Choroid plexus epithelial cell (primary cell): Measurements from ENCODE around the gene VCL.

ENCODE experiments used
- DNase-seq: peaks from one replicate; pipeline ENCODE4 v3.0.0-alpha.2; 2010; ENCODE audit warnings: low read depth
- H3K4me3 ChIP-seq: 2 replicates; pipeline ENCODE4 v1.5.1; 2011; ENCODE audit warnings: low read depth, mild to moderate bottlenecking, control low read depth, low read length, moderate library complexity
- TF ChIP-seq, protein P1 (sequence below): conservative IDR thresholded peaks from 2 replicates; pipeline ENCODE4 v1.5.1; 2011; ENCODE audit warnings: low read depth, mild to moderate bottlenecking, control low read depth, inconsistent platforms, low read length, moderate library complexity

The VCL gene

DNA sequence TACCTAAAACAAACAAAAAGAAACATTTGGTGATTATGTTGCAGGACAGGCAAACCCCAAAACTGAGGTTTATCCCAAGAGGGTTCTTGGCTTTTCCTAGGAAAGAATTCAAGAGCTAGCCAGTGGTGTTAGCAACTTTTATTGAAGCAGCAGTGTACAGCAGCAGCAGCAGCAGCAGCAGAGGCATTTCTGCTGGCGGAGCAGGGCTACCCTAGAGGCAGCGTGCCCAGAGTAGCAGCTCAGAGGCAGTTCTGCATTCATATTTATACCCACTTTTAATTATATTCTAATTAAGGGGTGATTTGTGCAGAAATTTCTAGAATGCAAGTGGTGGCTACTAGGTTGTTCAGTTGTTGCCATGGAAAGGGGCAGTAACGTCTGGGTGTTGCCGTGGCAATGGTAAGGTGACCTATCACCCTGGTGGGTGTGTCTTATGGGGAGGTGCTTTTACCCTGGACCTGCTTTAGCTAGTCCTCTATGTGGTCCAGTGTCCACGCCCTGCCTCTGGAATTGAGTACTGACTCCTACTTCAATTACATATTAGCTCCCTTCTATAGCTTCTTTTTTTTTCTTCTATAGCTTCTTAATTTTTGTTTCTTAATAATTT lies 53.9 kb downstream of the VCL start:
- H3K4me3 ChIP-seq: no peak overlapping the region
- peak; percentile 41 for DNase-seq
- TF ChIP-seq, protein P1, sequence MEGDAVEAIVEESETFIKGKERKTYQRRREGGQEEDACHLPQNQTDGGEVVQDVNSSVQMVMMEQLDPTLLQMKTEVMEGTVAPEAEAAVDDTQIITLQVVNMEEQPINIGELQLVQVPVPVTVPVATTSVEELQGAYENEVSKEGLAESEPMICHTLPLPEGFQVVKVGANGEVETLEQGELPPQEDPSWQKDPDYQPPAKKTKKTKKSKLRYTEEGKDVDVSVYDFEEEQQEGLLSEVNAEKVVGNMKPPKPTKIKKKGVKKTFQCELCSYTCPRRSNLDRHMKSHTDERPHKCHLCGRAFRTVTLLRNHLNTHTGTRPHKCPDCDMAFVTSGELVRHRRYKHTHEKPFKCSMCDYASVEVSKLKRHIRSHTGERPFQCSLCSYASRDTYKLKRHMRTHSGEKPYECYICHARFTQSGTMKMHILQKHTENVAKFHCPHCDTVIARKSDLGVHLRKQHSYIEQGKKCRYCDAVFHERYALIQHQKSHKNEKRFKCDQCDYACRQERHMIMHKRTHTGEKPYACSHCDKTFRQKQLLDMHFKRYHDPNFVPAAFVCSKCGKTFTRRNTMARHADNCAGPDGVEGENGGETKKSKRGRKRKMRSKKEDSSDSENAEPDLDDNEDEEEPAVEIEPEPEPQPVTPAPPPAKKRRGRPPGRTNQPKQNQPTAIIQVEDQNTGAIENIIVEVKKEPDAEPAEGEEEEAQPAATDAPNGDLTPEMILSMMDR: no peak

DNA sequence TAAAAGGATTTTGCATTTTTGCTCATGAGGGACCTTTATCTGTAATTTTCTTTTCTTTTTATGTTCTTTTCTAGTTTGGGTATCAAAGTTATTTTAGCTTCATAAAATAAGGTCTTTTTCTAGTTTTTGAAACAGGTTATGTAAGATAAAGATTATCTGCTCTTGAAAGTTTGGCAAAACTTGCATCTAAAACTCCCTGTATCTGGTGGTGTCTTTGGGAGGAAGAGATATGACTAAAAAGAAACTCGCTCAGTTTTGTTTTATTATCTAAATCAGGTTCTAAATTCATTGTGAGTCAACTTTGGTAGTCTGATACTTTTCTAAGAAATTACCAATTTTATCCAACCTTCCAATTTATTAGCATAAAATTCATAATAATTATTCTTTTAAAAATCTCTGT lies 55.1 kb downstream of the VCL start:
- TF ChIP-seq, protein P1: no peak
- no peak for DNase-seq
- H3K4me3 ChIP-seq: no peak overlapping the region

DNA sequence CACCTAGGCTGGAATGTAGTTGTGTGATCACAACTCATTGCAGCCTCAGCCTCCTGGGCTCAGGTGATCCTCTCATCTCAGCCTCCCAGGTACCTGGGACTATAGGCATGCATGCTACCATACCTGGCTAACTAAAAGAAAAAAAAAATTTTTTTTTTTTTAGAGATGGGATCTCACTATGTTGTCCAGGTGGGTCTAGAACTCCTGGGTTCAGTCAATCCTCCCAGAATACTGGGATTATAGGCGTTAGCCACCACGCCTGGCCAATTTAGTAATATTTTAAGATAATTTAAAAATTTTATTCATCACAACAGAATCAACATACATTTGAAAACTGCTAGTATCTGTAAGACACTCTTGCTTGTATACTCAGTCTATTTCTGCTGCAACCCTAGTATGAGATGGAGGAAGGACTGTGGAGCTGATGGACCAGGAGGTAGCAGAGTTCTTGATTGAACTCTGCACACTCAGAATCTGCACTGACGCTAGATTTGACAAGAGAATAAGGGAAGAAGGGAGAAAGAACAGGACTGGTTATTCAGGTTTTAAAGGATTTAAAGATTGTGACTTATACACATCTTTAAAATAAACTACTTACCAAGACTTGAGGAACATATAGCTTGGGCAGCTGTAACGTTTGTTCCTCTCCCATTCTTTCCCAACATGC lies 57.6 kb downstream of the VCL start:
- no peak for DNase-seq
- no peak overlapping the region for H3K4me3 ChIP-seq
- TF ChIP-seq, protein P1: no peak

DNA sequence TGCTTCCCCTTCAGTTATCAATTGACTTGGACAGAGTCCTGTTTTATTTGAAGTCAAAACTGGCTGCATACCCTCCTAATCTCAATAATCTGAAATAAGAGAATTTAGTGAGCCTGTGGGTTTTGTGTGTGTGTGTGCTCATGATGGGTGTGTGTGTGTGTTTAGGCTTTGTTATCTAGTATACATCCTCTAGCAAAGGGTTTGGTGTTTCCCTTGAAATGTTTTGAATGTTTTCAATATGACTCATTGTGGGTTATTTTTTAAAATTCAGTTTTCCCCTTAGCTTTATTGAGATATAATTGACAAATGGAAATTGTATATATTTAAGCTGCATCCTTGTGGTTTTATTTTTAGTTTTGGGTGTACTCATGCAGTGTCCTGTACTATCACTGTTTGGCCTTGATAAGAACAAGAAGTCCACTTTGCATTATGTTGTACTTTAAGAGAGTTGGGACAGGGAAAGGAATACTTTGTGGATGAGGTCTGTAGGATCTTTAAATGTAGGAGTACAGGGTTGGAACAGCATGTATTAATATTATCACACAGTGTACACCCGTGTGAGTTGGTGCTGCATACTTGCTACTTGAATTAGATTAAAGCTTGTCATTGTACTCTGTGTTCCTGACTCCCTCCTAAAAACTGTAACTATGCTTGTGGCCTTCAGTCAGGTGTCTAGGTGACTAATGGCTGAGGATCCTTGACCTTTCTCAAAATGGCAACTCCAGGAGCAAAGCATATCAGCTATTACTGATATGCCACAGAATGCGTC lies 58.3 kb downstream of the VCL start:
- TF ChIP-seq, protein P1: no peak
- no peak overlapping the region for H3K4me3 ChIP-seq
- peak; percentile 87 for DNase-seq

DNA sequence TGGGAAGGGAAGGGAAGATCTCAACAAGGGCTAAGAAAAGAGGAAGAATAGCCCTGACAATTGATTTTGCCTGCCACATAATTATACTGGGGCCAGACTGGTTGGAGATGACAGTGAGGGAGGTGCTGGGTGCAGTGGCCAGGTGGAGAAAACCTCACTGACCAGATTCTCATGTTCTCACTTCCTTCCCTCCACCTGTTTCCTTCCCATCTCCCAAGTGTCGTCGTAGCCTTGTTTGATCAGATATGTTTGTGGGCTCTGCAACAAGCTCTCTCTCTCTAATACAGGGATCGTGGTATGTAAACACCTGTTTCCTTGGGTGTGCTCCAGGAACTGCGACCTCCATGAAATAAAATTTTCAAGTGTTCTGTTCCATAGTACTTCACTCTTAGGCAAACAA lies 60.2 kb downstream of the VCL start:
- no peak for DNase-seq
- TF ChIP-seq, protein P1: no peak
- no peak overlapping the region for H3K4me3 ChIP-seq

DNA sequence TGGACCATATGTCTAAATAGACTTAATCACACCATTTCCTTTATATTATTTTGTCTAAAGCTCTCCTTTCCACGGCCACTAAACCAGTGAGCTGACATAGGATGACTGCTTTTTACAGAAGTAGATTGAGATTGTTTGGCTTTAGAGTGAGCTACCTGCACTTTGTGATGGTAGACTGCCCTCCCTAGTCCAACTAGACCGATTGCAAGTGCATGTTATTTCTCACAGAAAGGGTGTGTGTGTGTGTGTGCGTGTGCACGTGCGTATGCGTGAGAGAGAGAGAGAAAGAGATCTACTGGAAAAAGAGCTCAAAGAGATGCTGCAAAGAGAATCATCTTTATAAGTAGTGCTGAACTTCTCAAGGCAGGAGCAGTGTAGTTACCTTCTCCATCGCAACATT lies 60.7 kb downstream of the VCL start:
- TF ChIP-seq, protein P1: peak; percentile 34
- H3K4me3 ChIP-seq: no peak overlapping the region
- DNase-seq: peak; percentile 68
